Mesendoderm (in vitro differentiated cells): ENCODE results near the gene C1orf216.

ENCODE experiments used
- DNase-seq: peaks from one replicate; pipeline ENCODE4 v3.0.0; 2013
- H2AK5ac ChIP-seq: 2 replicates; pipeline ENCODE4 v1.6.1; 2013; ENCODE audit warnings: low read length, inconsistent platforms
- H2BK120ac ChIP-seq: 2 replicates; pipeline ENCODE4 v1.6.1; 2013; ENCODE audit warnings: low read depth, mild to moderate bottlenecking, low read length, moderate library complexity, mixed read lengths
- H2BK15ac ChIP-seq: replicated peaks from 2 replicates; pipeline ENCODE4 v1.6.1; 2013; ENCODE audit warnings: low read depth, mild to moderate bottlenecking, moderate library complexity
- H2BK5ac ChIP-seq: 2 replicates; pipeline ENCODE4 v1.6.1; 2013; ENCODE audit warnings: low read length, inconsistent platforms
- H3K18ac ChIP-seq: 2 replicates; pipeline ENCODE4 v1.6.1; 2013; ENCODE audit warnings: mild to moderate bottlenecking, low read length, mixed read lengths
- H3K23ac ChIP-seq: one replicate; pipeline ENCODE4 v1.6.1; 2013; ENCODE audit warnings: low read length
- H3K27ac ChIP-seq: 2 replicates; pipeline ENCODE4 v1.5.1; 2013; ENCODE audit warnings: low read depth, mild to moderate bottlenecking, inconsistent platforms, low read length, moderate library complexity
- H3K27me3 ChIP-seq: 2 replicates; pipeline ENCODE4 v1.6.1; 2013; ENCODE audit warnings: low read length, control low read depth, mild to moderate bottlenecking, inconsistent platforms; ENCODE audit not compliant: insufficient read depth, poor library complexity
- H3K36me3 ChIP-seq: 2 replicates; pipeline ENCODE4 v1.6.1; 2013; ENCODE audit warnings: low read length, inconsistent platforms; ENCODE audit not compliant: control insufficient read depth, insufficient read depth
- H3K4ac ChIP-seq: one replicate; pipeline ENCODE4 v1.6.1; 2013; ENCODE audit warnings: low read depth, mild to moderate bottlenecking, low read length, moderate library complexity
- H3K4me1 ChIP-seq: 2 replicates; pipeline ENCODE4 v1.6.1; 2013; ENCODE audit warnings: low read depth, low read length, inconsistent platforms; ENCODE audit not compliant: control insufficient read depth
- H3K4me2 ChIP-seq: 2 replicates; pipeline ENCODE4 v1.6.1; 2013; ENCODE audit warnings: low read length
- H3K4me3 ChIP-seq: 2 replicates; pipeline ENCODE4 v1.5.1; 2013; ENCODE audit warnings: mild to moderate bottlenecking, low read length
- H3K56ac ChIP-seq: one replicate; pipeline ENCODE4 v1.6.1; 2013; ENCODE audit warnings: low read length
- H3K79me1 ChIP-seq: 2 replicates; pipeline ENCODE4 v1.6.1; 2013; ENCODE audit warnings: low read length, inconsistent platforms
- H3K79me2 ChIP-seq: 2 replicates; pipeline ENCODE4 v1.6.1; 2013; ENCODE audit warnings: mild to moderate bottlenecking, low read length; ENCODE audit not compliant: control insufficient read depth, insufficient read depth
- H3K9ac ChIP-seq: 2 replicates; pipeline ENCODE4 v1.6.1; 2013; ENCODE audit warnings: low read length, inconsistent platforms
- H4K5ac ChIP-seq: one replicate; pipeline ENCODE4 v1.6.1; 2013; ENCODE audit warnings: low read length
- H4K8ac ChIP-seq: one replicate; pipeline ENCODE4 v1.6.1; 2013; ENCODE audit warnings: low read depth, mild to moderate bottlenecking, control low read depth, low read length, moderate library complexity
- WGBS: extraction: QIAGEN DNeasy Blood & Tissue Kit; methylation state at CpG from one replicate; pipeline ENCODE4 v1.1.7; 2013; ENCODE audit warnings: low lambda C conversion rate, missing lambda C conversion rate; ENCODE audit not compliant: insufficient coverage; ENCODE audit errors: extremely low coverage; 5-methylcytosine and 5-hydroxymethylcytosine counted together

The C1orf216 gene

DNA sequence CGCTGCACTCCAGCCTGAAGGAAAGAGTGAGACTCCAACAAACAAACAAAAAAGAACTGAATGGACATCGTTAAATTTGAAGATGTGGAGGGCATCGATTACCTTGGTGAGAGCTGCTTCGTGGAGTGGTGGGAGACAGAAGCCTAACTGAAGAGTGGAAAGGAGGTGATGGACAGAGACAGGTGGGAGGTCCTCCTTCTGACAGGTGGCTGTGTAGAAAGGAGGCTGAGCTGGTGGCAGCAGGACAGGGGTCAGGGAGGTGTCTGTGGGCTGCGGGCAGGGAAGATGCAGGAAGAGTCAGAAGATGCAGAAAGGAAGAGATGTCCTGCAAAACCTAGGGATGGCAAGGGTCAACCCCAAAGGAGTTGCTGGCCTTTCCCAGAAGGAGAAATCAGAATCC, 30.5 kb downstream of the C1orf216 start:
- Histone ChIP-seq H3K79me1 (no peaks in the 10 kb centered on the region), H2BK15ac (no peak overlapping the region), H3K4me1 (peaks cover 3% of the 10 kb centered on the region), H3K27me3 (no peaks in the 10 kb centered on the region), H3K23ac (no peak overlapping the region), H3K4me3 (no peak overlapping the region), H4K5ac (no peak overlapping the region), H3K4me2 (no peak overlapping the region), H2BK120ac (no peak overlapping the region), H3K27ac (no peak overlapping the region), H3K36me3 (no peaks in the 10 kb centered on the region), H3K56ac (no peak overlapping the region), H3K9ac (no peak overlapping the region), H3K4ac (no peak overlapping the region), H2AK5ac (no peak overlapping the region), H3K79me2 (no peaks in the 10 kb centered on the region), H4K8ac (no peak overlapping the region), H3K18ac (no peak overlapping the region), H2BK5ac (no peak overlapping the region)
- WGBS = no CpG with 5 or more reads among the region's 5 CpGs
- no peak for DNase-seq

DNA sequence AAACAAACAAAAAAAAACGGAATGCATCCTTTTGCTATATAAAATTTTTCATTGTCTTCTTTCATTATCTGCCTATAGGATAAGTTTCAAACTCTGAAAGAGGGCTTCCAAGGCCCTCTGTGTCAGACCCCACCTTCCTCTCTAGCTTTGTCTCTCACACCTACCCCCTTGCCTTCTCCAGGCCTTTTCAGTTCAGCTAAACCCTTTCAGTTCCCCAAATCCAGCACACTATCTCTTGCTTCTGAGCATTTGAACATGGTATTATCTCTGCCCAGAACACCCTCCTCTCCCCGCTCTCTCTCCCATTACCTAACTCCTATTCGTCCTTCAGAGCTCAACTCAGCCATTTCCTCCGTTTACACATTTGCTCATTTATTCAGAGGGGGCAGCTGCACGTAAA, 35.7 kb downstream of the C1orf216 start:
- Histone ChIP-seq H3K4me3 (no peak overlapping the region), H3K18ac (no peak overlapping the region), H3K56ac (no peak overlapping the region), H3K4ac (no peak overlapping the region), H3K27ac (no peak overlapping the region), H3K27me3 (no peaks in the 10 kb centered on the region), H4K8ac (no peak overlapping the region), H2BK120ac (no peak overlapping the region), H3K36me3 (no peaks in the 10 kb centered on the region), H3K79me1 (no peaks in the 10 kb centered on the region), H3K9ac (no peak overlapping the region), H4K5ac (no peak overlapping the region), H2AK5ac (no peak overlapping the region), H3K23ac (no peak overlapping the region), H3K4me1 (no peaks in the 10 kb centered on the region), H2BK5ac (no peak overlapping the region), H2BK15ac (no peak overlapping the region), H3K4me2 (no peak overlapping the region), H3K79me2 (no peaks in the 10 kb centered on the region)
- no peak for DNase-seq
- WGBS = 100% methylated on average over 2 of the region's 5 CpGs

DNA sequence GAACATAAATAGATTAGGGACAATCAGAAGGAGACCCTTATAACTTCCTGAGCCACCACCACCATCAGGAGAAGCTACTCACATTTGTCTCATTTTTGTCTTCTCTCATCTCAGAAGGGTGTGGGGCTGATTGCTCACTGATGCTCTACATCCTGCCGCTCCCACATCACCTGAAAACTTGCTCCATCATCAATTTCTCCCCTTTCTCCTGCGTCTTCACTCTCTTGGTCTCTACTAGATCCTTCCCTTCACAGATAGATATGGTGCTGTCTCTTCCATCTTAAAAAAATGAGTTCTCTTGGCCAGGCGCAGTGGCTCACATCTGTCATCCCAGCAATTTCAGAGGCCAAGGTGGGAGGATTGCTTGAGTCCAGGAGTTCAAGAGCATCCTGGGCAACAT, 38.4 kb downstream of the C1orf216 start:
- Histone ChIP-seq H3K56ac (no peak overlapping the region), H3K4me2 (no peak overlapping the region), H2AK5ac (no peak overlapping the region), H3K36me3 (no peaks in the 10 kb centered on the region), H3K23ac (no peak overlapping the region), H3K79me1 (no peaks in the 10 kb centered on the region), H3K9ac (no peak overlapping the region), H2BK15ac (no peak overlapping the region), H3K27me3 (no peaks in the 10 kb centered on the region), H3K18ac (no peak overlapping the region), H3K4ac (no peak overlapping the region), H3K4me3 (no peak overlapping the region), H3K27ac (no peak overlapping the region), H4K5ac (no peak overlapping the region), H3K4me1 (no peaks in the 10 kb centered on the region), H3K79me2 (no peaks in the 10 kb centered on the region), H2BK5ac (no peak overlapping the region), H2BK120ac (no peak overlapping the region), H4K8ac (no peak overlapping the region)
- DNase-seq = no peak
- WGBS = no CpG with 5 or more reads among the region's 3 CpGs

DNA sequence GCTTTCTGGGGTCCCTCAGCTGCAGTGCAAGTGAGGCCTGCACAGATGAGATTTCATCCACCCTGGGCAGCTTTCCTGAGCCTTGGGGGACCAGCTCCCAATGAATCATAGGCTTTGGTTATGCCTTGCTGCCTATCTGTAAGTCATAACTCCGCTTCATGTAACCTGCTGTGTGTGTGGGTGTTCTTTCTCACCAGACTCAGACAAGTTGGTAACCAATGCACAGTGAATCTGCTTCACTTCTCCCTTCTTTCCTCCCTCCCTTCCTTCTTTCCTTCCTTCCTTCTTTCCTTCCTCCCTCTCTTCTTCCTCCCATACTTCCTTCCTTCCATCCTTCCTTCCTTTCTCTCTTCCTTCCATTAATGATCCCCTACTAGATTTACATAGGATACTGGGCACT, 42.9 kb downstream of the C1orf216 start:
- no CpG with 5 or more reads among the region's 1 CpG for WGBS
- Histone ChIP-seq H3K4me2 (no peak overlapping the region), H3K4me3 (no peak overlapping the region), H3K4ac (no peak overlapping the region), H3K36me3 (no peaks in the 10 kb centered on the region), H3K56ac (no peak overlapping the region), H2BK15ac (no peak overlapping the region), H3K9ac (no peak overlapping the region), H3K79me1 (no peaks in the 10 kb centered on the region), H3K4me1 (no peaks in the 10 kb centered on the region), H3K23ac (no peak overlapping the region), H2BK120ac (no peak overlapping the region), H3K79me2 (no peaks in the 10 kb centered on the region), H4K5ac (no peak overlapping the region), H3K18ac (no peak overlapping the region), H2AK5ac (no peak overlapping the region), H4K8ac (no peak overlapping the region), H2BK5ac (no peak overlapping the region), H3K27ac (no peak overlapping the region), H3K27me3 (no peaks in the 10 kb centered on the region)
- no peak for DNase-seq

DNA sequence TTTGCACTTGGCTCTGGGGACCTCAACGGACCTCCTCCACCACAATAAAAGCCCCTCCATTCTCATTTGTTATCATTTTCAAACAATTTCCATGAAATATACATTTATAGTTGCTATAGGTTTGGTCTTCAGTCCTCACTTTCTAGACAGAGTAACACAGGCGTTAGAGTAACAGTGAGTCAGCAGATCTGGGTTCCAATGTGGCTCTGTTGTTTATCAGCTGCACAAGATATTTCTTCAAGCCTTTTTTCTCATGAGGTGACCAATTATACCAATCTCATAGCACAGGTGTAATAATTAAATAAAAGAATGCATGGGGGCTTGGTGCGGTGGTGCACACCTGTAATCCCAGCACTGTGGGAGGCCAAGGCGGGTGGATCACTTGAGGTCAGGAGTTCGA, 44.6 kb downstream of the C1orf216 start:
- no peaks in the 10 kb centered on the region for H3K27me3 ChIP-seq
- H3K79me1 ChIP-seq = no peaks in the 10 kb centered on the region
- no peak overlapping the region for H3K4ac ChIP-seq
- no peak overlapping the region for H3K18ac ChIP-seq
- H2BK5ac ChIP-seq = no peak overlapping the region
- no peaks in the 10 kb centered on the region for H3K36me3 ChIP-seq
- no peaks in the 10 kb centered on the region for H3K4me1 ChIP-seq
- no CpG with 5 or more reads among the region's 5 CpGs for WGBS
- no peak overlapping the region for H2AK5ac ChIP-seq
- H3K56ac ChIP-seq = no peak overlapping the region
- no peak overlapping the region for H3K23ac ChIP-seq
- no peak overlapping the region for H3K27ac ChIP-seq
- H4K5ac ChIP-seq = no peak overlapping the region
- no peak overlapping the region for H3K4me2 ChIP-seq
- H3K9ac ChIP-seq = no peak overlapping the region
- no peak overlapping the region for H4K8ac ChIP-seq
- no peaks in the 10 kb centered on the region for H3K79me2 ChIP-seq
- H2BK15ac ChIP-seq = no peak overlapping the region
- no peak for DNase-seq
- no peak overlapping the region for H2BK120ac ChIP-seq
- H3K4me3 ChIP-seq = no peak overlapping the region

DNA sequence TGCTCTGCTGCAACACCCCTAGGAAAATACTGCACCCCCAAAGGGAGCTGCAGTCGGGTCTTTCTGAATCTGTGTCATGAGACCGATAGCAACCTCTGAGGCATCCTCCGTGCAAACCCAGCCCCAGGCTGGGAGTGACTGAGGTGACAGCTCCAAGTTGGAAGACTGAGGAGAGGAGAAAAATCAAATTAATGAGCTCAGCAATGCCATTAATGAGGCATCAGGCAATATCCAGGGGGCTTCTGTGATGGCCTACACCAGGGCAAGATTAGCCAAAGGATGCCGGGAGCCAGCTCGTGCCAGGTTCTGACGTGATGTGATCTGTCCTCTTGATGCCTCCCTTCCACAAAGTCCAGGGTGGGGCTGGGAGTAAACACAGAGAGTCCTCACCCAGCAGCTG, 46.6 kb downstream of the C1orf216 start:
- no peak overlapping the region for H3K18ac ChIP-seq
- H4K5ac ChIP-seq = no peak overlapping the region
- H3K4me2 ChIP-seq = no peak overlapping the region
- H3K36me3 ChIP-seq = no peaks in the 10 kb centered on the region
- H4K8ac ChIP-seq = no peak overlapping the region
- no peak overlapping the region for H3K9ac ChIP-seq
- no peak for DNase-seq
- H2BK120ac ChIP-seq = no peak overlapping the region
- H3K4me3 ChIP-seq = no peak overlapping the region
- no peak overlapping the region for H3K23ac ChIP-seq
- H3K4me1 ChIP-seq = no peaks in the 10 kb centered on the region
- no peak overlapping the region for H2AK5ac ChIP-seq
- H3K79me2 ChIP-seq = no peaks in the 10 kb centered on the region
- H3K79me1 ChIP-seq = no peaks in the 10 kb centered on the region
- no peak overlapping the region for H3K56ac ChIP-seq
- no peak overlapping the region for H2BK15ac ChIP-seq
- WGBS = no CpG with 5 or more reads among the region's 6 CpGs
- no peak overlapping the region for H2BK5ac ChIP-seq
- no peak overlapping the region for H3K4ac ChIP-seq
- no peak overlapping the region for H3K27ac ChIP-seq
- H3K27me3 ChIP-seq = no peaks in the 10 kb centered on the region
